Measurements from ENCODE around the gene MBNL2.

DNA sequence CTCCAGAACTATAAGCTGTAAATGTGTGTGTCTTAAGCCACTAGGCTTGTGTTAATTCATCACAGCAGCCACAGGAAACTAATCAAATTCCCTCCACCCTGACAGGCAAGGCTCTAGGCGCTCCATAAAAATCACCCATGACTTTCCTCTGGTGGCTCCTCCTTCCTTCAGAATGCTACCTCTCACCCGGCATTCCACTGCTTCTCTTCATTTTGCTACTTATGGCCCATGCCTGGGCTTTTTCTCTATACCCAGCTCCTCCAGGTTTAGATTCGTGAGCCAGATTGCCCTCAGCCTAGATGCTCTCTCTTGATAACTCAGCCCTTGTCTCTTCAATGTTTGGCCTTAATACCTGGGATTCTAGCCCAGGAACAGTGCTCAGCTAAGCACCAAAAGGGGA lies 36.4 kb upstream of the MBNL2 start:
- TF ChIP-seq EZH2 (IDR thresholded peaks at IDR 0.05; ENCODE audit: insufficient read depth, poor library complexity, severe bottlenecking) (no peak), EZH2phosphoT487 (IDR thresholded peaks at IDR 0.05; ENCODE audit: insufficient read depth, low read depth) (no peak)
